GM08714 (cell line): ENCODE results near the gene SHISA7.

ENCODE experiments used
- H3K4me3 ChIP-seq: fragments of 200-500 bp; sonication (Bioruptor generic); 2 replicates; pipeline ENCODE4 v1.5.1; 2014; ENCODE audit warnings: mild to moderate bottlenecking, low read length, inconsistent platforms
- ZNF274 ChIP-seq: IDR thresholded peaks from 2 replicates; pipeline ENCODE4 v1.6.1; 2012; ENCODE audit warnings: mild to moderate bottlenecking, low read depth, low read length

The SHISA7 gene

GRCh38 chr19:55391191-55391670 lies 51.9 kb downstream of the SHISA7 start:
- no peak overlapping the region for H3K4me3 ChIP-seq
- TF ChIP-seq ZNF274: no peak

- no peak overlapping the region for H3K4me3 ChIP-seq
- TF ChIP-seq ZNF274: no peak
These were observed 52.6 kb downstream of the SHISA7 start for GRCh38 chr19:55390461-55390880.

GRCh38 chr19:55389386-55390317 lies 53.4 kb downstream of the SHISA7 start:
- no peak overlapping the region for H3K4me3 ChIP-seq
- TF ChIP-seq ZNF274: no peak

GRCh38 chr19:55387736-55388497 lies 55.2 kb downstream of the SHISA7 start:
- peak overlapping the region; percentile 91; the same call in 1 of the 2 replicates for H3K4me3 ChIP-seq
- TF ChIP-seq ZNF274: no peak

- no peak for TF ChIP-seq ZNF274
- H3K4me3 ChIP-seq: peak overlapping the region; percentile 91
These were observed 56.6 kb downstream of the SHISA7 start for GRCh38 chr19:55386493-55386971.

- peak within 1 kb of the TSS; percentile 91 for H3K4me3 ChIP-seq
- TF ChIP-seq ZNF274: no peak
These were observed 57.2 kb downstream of the SHISA7 start, which contains the start of gene RPL28 for GRCh38 chr19:55385724-55386492. RPL28 (plus strand) TSS chr19:55385932; CDS start chr19:55386358, 426 bp downstream.

- TF ChIP-seq ZNF274: no peak
- peak overlapping the region; percentile 54; the same call in 1 of the 2 replicates for H3K4me3 ChIP-seq
These were observed 58.0 kb downstream of the SHISA7 start for GRCh38 chr19:55384920-55385723.

- H3K4me3 ChIP-seq: peak within 1 kb of the TSS; percentile 54; the same call in 1 of the 2 replicates
- no peak for TF ChIP-seq ZNF274
These were observed 58.8 kb downstream of the SHISA7 start, which contains the start of gene TMEM238 for GRCh38 chr19:55384131-55384919. TMEM238 (minus strand) TSS chr19:55384292; CDS start chr19:55384259, 33 bp downstream.

- no peak for TF ChIP-seq ZNF274
- peak overlapping the region; percentile 54; the same call in 1 of the 2 replicates for H3K4me3 ChIP-seq
These were observed 59.6 kb downstream of the SHISA7 start for GRCh38 chr19:55383279-55384130.

GRCh38 chr19:55382522-55383054 lies 60.5 kb downstream of the SHISA7 start:
- TF ChIP-seq ZNF274: no peak
- H3K4me3 ChIP-seq: no peak overlapping the region

- no peak overlapping the region for H3K4me3 ChIP-seq
- TF ChIP-seq ZNF274: no peak
These were observed 61.1 kb downstream of the SHISA7 start for GRCh38 chr19:55382013-55382412.

GRCh38 chr19:55379174-55379573 lies 63.9 kb downstream of the SHISA7 start:
- no peak for TF ChIP-seq ZNF274
- H3K4me3 ChIP-seq: no peak overlapping the region
